Liver (tissue), 9 donors: ENCODE measurements around the gene ACSM6. TPM values are rescaled to one million over a fixed set of nuclear protein-coding genes. Genes with fewer than 3 reads are reported as not detected.

Experiments used
- DNase-seq: peaks from one replicate; pipeline ENCODE4 v3.0.0-alpha.2; 2017; ENCODE audit warnings: low spot score
- H3K27ac ChIP-seq, 2 donors: one replicate each; pipeline ENCODE4 v1.7.0; 2013; ENCODE audit warnings: inconsistent platforms in 2 of 2, low read length in 2 of 2, control low read depth in 1 of 2, low read depth in 1 of 2, mild to moderate bottlenecking in 1 of 2
- H3K27me3 ChIP-seq, 4 donors: one replicate each; pipeline versions ENCODE4 v1.6.1 to v1.7.0; 2013; ENCODE audit warnings: low read length in 3 of 4, inconsistent platforms in 1 of 4, mild to moderate bottlenecking in 1 of 4, moderate library complexity in 1 of 4; ENCODE audit not compliant: control insufficient read depth in 4 of 4, insufficient read depth in 4 of 4
- H3K36me3 ChIP-seq, 4 donors: one replicate each; pipeline versions ENCODE4 v1.6.1 to v1.7.0; 2013; ENCODE audit warnings: low read length in 3 of 4, mild to moderate bottlenecking in 3 of 4, low read depth in 1 of 4, moderate library complexity in 1 of 4; ENCODE audit not compliant: control insufficient read depth in 4 of 4, insufficient read depth in 3 of 4
- H3K4me1 ChIP-seq, 4 donors: one replicate each; pipeline versions ENCODE4 v1.6.1 to v1.7.0; 2013; ENCODE audit warnings: low read length in 3 of 4, mild to moderate bottlenecking in 3 of 4, moderate library complexity in 1 of 4; ENCODE audit not compliant: control insufficient read depth in 4 of 4, insufficient read depth in 4 of 4
- H3K4me3 ChIP-seq, 3 donors: one replicate each; pipeline versions ENCODE4 v1.6.1 to v1.7.0; 2013; ENCODE audit warnings: low read length in 3 of 3, control low read depth in 1 of 3, low read depth in 1 of 3, mild to moderate bottlenecking in 1 of 3
- H3K9ac ChIP-seq, 2 donors: one replicate each; pipeline ENCODE4 v1.7.0; 2013; ENCODE audit warnings: low read length in 2 of 2, mild to moderate bottlenecking in 2 of 2, moderate library complexity in 2 of 2, control low read depth in 1 of 2, low read depth in 1 of 2
- H3K9me3 ChIP-seq, 4 donors: one replicate each; pipeline versions ENCODE4 v1.6.1 to v1.7.0; 2013; ENCODE audit warnings: low read length in 3 of 4; ENCODE audit not compliant: control insufficient read depth in 4 of 4
- ATF3 ChIP-seq: IDR thresholded peaks from 2 replicates; pipeline ENCODE4 v1.6.1; 2016; ENCODE audit warnings: antibody characterized with exemption
- CTCF ChIP-seq: fragments of 150-350 bp; IDR thresholded peaks from 2 replicates; pipeline ENCODE4 v1.5.1; 2017; ENCODE audit warnings: improper control_type of control experiment, low read depth, low read length; ENCODE audit not compliant: missing input control
- EGR1 ChIP-seq, 2 donors: IDR thresholded peaks; 2 replicates each; pipeline ENCODE4 v1.6.1; 2016 to 2018; ENCODE audit warnings: antibody characterized with exemption in 2 of 2, low read depth in 2 of 2
- FOXA1 ChIP-seq: IDR thresholded peaks from 2 replicates; pipeline ENCODE4 v1.6.1; 2016; ENCODE audit warnings: antibody characterized with exemption
- FOXA2 ChIP-seq: IDR thresholded peaks from 2 replicates; pipeline ENCODE4 v1.6.1; 2016; ENCODE audit warnings: antibody characterized with exemption
- HNF4A ChIP-seq, 2 donors: conservative IDR thresholded peaks; 2 replicates each; pipeline ENCODE4 v1.6.1; 2016; ENCODE audit warnings: antibody characterized with exemption in 2 of 2, mild to moderate bottlenecking in 2 of 2
- HNF4G ChIP-seq: IDR thresholded peaks from 2 replicates; pipeline ENCODE4 v1.6.1; 2016; ENCODE audit warnings: antibody characterized with exemption
- JUND ChIP-seq, 2 donors: IDR thresholded peaks; 2 replicates each; pipeline ENCODE4 v1.6.1; 2016; ENCODE audit warnings: antibody characterized with exemption in 2 of 2
- MAX ChIP-seq: IDR thresholded peaks from 2 replicates; pipeline ENCODE4 v1.6.1; 2016; ENCODE audit warnings: antibody characterized with exemption
- RAD21 ChIP-seq, 2 donors: IDR thresholded peaks; 2 replicates each; pipeline ENCODE4 v1.6.1; 2016; ENCODE audit warnings: antibody characterized with exemption in 2 of 2, mild to moderate bottlenecking in 2 of 2
- REST ChIP-seq: IDR thresholded peaks from 2 replicates; pipeline ENCODE4 v1.6.1; 2016; ENCODE audit warnings: antibody characterized with exemption, mild to moderate bottlenecking
- RXRA ChIP-seq, 2 donors: IDR thresholded peaks; 2 replicates each; pipeline ENCODE4 v1.6.1; 2017 to 2018; ENCODE audit warnings: antibody characterized with exemption in 2 of 2, mild to moderate bottlenecking in 1 of 2
- TAF1 ChIP-seq: conservative IDR thresholded peaks from 2 replicates; pipeline ENCODE4 v1.6.1; 2016; ENCODE audit warnings: antibody characterized with exemption, mild to moderate bottlenecking
- YY1 ChIP-seq: IDR thresholded peaks from 2 replicates; pipeline ENCODE4 v1.6.1; 2016; ENCODE audit warnings: antibody characterized with exemption, mild to moderate bottlenecking
- ZBTB33 ChIP-seq: IDR thresholded peaks from 2 replicates; pipeline ENCODE4 v1.6.1; 2016; ENCODE audit warnings: antibody characterized with exemption
- WGBS: extraction: QIAGEN DNeasy Blood & Tissue Kit; methylation state at CpG from one replicate; pipeline ENCODE4 v1.1.7; 2013; 5-methylcytosine and 5-hydroxymethylcytosine counted together
- polyA plus RNA-seq, 2 donors: library from polyadenylated mRNA; stranded (reverse) in 1 of 2; unstranded in 1 of 2; fragments of 200-250 nt in 1 of 2; fragments of >200 nt in 1 of 2; fragmentation: Nextera tagmentation in 1 of 2; extraction: Ambion mirVana in 1 of 2; gene quantifications; one replicate each; pipeline versions ENCODE4 v1.2.1 to v1.2.3, GENCODE V29; 2013 to 2015
- total RNA-seq, 2 donors: library from RNA; depleted of rRNA; stranded (reverse); fragments of >200 nt; gene quantifications; one replicate each; pipeline ENCODE4 v1.2.3, GENCODE V29; 2014
- donor health status: healthy.
- donor health status: healthy.
- donor health status: healthy.
- donor health status: healthy.
- donor health status: healthy.

ACSM6 gene
- total and polyA plus RNA-seq, 4 donors, result not detected

- peak; percentile 48 for TF ChIP-seq ATF3
- TF ChIP-seq ZBTB33, result no peak
- TF ChIP-seq RAD21 (IDR thresholded peaks at IDR 0.05), result peak in 1 of 2 donors; percentile 25
- peak in 1 of 2 donors; percentile 24 for TF ChIP-seq RXRA (IDR thresholded peaks at IDR 0.05)
- peak; percentile 72 to 86 for TF ChIP-seq JUND (IDR thresholded peaks at IDR 0.05)
- Histone ChIP-seq H3K36me3 (peaks cover 4 to 27% (median 24%) of the 10 kb centered on the region in 4 donors), H3K9me3 (no peaks in the 10 kb centered on the region), H3K4me3 (no peak overlapping the region), H3K27ac (peak overlapping the region; percentile 69 to 86), H3K27me3 (no peaks in the 10 kb centered on the region), H3K9ac (no peak overlapping the region), H3K4me1 (peaks cover 0 to 8% (median 4%) of the 10 kb centered on the region in 4 donors)
- no peak for DNase-seq
- 47% methylated on average over 3 of the region's 3 CpGs for WGBS
Observed at GRCh38 chr10:95260397-95260881, 66.4 kb downstream of the ACSM6 start.

- Histone ChIP-seq H3K4me1 (peaks cover 0 to 8% (median 4%) of the 10 kb centered on the region in 4 donors), H3K9me3 (no peaks in the 10 kb centered on the region), H3K4me3 (no peak overlapping the region), H3K36me3 (peaks cover 4 to 27% (median 24%) of the 10 kb centered on the region in 4 donors), H3K9ac (no peak overlapping the region), H3K27ac (peak overlapping the region; percentile 69 to 86), H3K27me3 (no peaks in the 10 kb centered on the region)
- no peak for DNase-seq
- TF ChIP-seq EGR1 (IDR thresholded peaks at IDR 0.05; ENCODE audit: low read depth in 2 of 2) (no peak), RAD21 (IDR thresholded peaks at IDR 0.05) (no peak), JUND (IDR thresholded peaks at IDR 0.05) (no peak), ZBTB33 (no peak), HNF4A (conservative IDR thresholded peaks at IDR 0.05) (no peak), RXRA (IDR thresholded peaks at IDR 0.05) (no peak)
- 88% methylated on average over 4 of the region's 4 CpGs for WGBS
Observed at GRCh38 chr10:95260909-95261552, 67.0 kb downstream of the ACSM6 start.

- TF ChIP-seq FOXA2 (no peak), REST (no peak), HNF4G (no peak), YY1 (no peak), MAX (no peak), CTCF (no peak), TAF1 (no peak), RAD21 (IDR thresholded peaks at IDR 0.05) (no peak), ATF3 (no peak), JUND (IDR thresholded peaks at IDR 0.05) (no peak), FOXA1 (no peak)
- H3K4me3 ChIP-seq, result no peak overlapping the region
- 96% methylated on average over 3 of the region's 3 CpGs for WGBS
- no peaks in the 10 kb centered on the region for H3K9me3 ChIP-seq
- peaks cover 4 to 30% (median 20%) of the 10 kb centered on the region in 4 donors for H3K36me3 ChIP-seq
- no peak overlapping the region for H3K27ac ChIP-seq
- H3K4me1 ChIP-seq, result peaks cover 0 to 8% (median 4%) of the 10 kb centered on the region in 4 donors
- H3K27me3 ChIP-seq, result no peaks in the 10 kb centered on the region
- no peak overlapping the region for H3K9ac ChIP-seq
- DNase-seq, result no peak
Observed at GRCh38 chr10:95261926-95262325, 67.9 kb downstream of the ACSM6 start.
